DMS153 treated with DMSO at 0.1 percent for 48 hours (cell line): ENCODE results near the gene CEP290.
"Not testable (repeated sequence)": the region's sequence is repeated elsewhere in the genome, so short reads cannot be mapped to it uniquely, and the experiment has no call there.

ENCODE experiments used
- DNase-seq: peaks from one replicate; lab custom pipeline; 2025; ENCODE audit not compliant: unreplicated experiment; lab: John Stamatoyannopoulos, UW

Gene CEP290

GRCh38 chr12:88142610-88142991, 713 bp upstream of the CEP290 start:
- peak; percentile 17 for DNase-seq

DNA sequence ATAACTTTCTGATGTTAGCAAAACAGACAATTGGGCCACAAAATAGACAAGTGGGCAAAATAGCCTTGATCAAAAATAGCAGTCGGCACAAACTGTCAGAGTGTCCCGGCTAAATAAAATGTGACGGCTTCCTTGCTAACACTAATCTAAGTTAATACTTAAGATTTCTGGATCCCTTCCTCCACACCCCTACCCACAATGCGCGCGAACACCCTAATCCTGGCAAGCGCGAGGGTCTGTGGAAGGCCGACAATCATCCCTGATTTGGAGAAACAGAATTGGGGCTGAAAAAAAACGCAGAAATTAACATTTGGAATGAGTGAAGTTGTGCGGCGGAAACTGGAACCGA, 489 bp downstream of the CEP290 start:
- DNase-seq: no peak

DNA sequence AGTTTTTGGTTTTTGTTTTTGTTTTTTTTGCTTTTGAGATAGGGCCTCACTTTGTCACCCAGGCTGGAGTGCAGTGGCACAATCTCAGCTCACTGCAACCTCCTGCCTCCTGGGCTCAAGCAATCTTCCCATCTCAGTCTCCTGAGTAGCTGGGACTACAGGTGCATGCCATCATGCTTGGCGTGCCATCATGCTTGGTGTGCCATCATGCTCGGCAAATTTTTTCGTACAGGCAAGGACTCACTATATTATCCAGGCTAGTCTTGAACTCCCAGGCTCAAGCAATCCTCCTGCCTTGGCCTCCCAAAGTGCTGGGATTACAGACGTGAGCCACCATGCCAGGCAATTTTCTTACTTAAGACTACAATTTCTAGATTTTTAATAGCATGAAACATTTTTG, 2.2 kb downstream of the CEP290 start:
- DNase-seq: not testable (repeated sequence)

DNA sequence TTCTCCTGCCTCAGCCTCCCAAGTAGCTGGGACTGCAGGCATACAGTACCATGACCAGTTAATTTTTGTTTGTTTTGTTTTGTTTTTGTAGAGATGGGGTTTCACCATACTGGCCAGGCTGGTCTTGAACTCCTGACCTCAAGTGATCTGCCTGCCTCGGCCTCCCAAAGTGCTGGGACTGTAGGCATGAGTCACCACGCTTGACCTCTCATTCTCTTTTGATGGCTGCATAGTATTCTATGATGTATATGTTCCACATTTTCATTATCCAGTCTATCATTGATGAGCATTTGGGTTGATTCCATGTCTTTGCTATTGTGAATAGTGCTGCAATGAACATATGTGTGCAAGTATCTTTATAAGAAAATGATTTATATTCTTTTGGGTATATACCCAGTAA, 8.7 kb downstream of the CEP290 start:
- DNase-seq: not testable (repeated sequence)

- no peak for DNase-seq
These were observed 9.5 kb downstream of the CEP290 start for GRCh38 chr12:88132392-88132791.

DNA sequence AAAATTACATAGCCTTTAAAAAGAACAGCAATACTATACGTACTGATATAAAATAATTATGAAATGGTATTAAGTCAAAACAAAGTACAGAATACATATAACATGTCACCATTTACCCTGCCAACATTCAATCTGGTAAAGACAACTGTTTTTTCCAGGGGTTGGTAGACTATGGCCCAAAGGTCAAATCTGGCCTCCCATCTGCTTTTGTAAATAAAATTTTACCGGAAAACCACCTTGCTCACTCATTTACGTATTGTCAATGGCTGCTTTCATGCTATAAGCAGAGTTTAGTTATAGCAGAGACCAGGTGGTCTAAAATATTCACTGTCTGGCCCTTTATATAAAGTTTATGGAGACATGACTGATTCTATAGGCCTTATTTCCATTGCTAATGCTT, 14.0 kb downstream of the CEP290 start:
- no peak for DNase-seq

DNA sequence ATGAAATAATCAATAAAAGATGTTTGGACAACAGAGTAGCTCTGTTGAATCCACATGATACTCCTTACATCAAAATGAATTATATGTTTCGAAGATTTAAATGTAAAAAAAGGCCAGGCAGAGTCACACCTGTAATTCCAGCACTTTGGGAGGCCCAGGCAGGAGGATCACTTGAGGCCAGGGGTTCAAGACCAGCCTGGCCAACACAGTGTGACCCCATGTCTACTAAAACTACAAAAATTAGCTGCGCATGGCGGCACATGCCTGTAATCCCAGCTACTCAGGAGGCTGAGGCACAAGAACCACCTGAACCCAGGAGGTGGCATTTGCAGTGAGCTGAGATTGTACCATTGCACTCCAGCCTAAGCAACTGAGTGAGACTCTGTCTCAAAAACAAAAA, 14.8 kb downstream of the CEP290 start:
- no peak for DNase-seq

DNA sequence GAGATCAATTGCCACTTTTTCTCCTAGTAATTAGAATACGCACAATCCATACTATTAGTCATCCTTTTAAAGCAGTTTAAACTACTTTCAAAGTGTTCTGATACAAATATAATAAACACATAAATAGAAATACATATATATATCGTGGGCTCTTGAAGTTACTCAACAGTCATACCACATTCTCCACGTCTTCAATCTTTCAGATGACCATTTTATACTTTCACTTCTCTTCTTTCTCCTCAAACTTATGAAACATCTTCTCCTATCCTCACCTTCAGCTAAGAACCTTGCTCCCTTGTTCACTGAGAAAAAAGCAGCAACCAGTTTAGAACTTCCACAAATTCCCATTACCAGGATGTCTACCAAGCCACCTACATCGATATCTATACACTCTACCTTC, 19.2 kb downstream of the CEP290 start:
- no peak for DNase-seq

DNA sequence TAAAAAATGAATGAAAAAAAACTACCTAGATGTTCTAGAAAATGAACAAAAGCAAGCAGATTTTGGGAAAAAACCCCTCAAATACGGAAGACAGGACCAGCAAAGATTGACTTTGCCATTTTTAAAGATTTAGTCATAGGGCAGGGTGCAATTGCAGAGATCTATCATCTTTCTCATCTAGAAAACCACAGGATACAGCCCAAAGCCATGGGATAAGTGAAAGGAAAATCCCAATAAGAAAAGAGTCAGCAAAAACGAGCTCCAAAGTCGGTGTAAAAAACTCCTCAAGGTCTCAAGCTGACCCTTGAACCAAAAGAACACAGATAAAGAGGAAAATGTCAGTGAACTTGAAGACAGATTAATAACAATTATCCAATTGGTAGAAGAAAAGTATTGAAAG, 28.0 kb downstream of the CEP290 start:
- no peak for DNase-seq

DNA sequence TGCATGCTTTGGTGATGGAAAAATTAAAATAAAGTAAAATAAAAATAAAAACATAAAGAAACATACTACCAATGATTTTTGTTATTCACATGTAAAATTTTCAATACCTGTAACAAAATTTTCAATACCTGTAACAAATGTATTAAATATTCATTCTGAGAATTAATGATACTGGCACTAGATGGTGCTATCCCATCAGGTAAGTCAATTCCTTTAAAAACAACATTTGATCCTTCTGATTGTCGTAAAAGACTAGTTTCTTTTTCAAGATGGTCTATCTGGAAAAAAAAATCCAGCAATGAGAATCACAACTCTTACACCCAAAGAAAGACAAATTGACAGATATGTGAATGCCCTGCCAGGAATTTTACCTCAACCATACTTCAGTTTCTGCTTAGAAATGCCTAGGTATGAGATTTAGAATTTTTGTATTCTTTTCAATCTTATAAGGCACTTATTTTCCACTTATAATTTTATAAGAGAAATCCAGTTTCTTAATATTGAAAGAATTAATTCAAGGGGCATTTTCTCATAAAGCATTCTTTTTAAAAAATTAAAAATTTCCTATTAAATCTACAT, 30.7 kb downstream of the CEP290 start:
- peak; percentile 36 for DNase-seq

DNA sequence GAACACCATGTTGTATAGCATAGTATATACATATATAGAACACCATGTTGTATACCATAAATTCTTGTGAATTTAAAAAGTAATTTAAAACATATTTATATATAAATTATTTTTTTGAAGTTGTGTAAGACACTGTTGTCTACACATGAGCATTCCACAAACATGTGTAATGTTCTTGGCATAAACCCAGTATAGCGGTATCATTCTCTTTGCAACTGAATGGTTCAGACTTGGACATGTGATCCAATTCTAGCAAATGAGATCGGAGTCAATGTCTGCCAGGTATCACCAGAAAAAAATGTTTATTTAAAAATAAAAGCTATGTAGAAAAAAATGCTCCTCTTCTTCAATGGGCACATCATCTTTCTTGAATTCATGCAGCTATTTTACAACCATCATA, 33.9 kb downstream of the CEP290 start:
- no peak for DNase-seq

DNA sequence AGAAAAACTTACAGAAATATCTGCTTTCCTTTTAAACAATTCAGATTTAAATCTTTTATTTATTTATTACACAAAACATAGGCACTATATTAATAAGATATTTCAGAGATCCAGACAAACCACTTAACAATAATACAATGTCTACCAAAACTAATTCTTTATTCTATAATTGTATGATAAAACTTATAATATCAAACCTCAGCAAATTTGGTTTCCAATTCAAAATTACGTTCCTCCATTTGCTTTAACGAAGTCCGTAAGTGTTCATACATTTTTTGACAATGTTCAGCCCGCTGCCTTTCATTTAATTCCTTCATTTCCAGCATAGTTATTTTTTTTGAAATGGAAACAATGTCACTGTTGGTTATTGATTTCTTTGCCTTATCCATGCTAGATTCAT, 48.3 kb downstream of the CEP290 start:
- no peak for DNase-seq

DNA sequence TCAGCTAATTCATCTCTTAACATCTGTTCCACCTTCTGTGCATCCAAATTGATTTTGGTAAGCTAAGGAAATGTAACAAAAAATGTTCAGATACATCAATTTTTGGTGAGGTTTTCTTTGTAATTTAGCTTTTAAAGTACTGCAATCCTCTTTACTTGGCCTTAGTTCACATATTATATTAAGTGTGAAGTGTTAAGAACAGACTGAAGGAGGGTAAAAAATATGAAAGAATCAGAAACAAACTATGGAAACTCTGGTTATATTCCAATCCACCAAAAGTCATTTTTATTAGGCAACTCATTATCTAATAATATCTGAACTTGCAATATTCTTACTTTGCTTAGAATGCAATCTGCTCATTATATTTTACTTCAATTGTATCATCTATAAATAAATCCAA, 49.1 kb downstream of the CEP290 start:
- no peak for DNase-seq

- no peak for DNase-seq
These were observed 57.7 kb downstream of the CEP290 start for GRCh38 chr12:88084210-88084609.

DNA sequence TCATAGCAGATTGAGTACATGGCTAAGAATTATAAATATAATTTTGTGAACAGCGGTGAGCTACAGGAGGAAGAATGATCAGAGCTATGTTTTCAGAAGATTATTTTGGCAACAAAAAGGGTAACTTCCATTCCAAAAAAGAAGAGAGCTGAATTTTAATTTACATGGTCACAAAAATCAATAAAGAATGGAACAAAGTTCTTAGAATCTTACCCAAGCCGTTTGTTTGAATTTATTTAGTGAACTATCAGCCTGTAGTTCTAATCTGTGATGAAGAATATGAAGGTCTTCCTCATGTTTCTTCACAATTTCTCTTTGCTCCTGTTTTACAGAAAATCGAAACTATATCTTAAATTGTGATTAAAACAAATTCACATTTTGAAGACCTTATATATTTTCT, 58.3 kb downstream of the CEP290 start:
- DNase-seq: no peak

DNA sequence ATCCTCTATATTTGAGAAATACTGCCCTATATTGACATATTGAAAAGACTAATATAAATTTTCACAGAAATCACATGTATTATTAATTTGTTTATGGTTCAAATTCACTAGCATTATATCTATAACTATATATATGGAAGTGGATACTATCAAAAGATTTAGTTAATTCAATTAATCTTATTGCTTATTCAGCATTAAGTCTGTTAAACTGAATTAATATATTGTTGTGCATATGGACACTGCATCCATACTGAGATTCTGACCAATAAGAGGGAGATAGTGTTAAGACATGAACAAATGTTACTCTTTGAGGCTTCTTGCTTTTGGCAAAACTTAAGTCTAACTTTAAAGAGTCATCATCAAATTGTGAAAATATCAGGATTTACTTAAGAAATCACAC, 60.6 kb downstream of the CEP290 start:
- DNase-seq: no peak

DNA sequence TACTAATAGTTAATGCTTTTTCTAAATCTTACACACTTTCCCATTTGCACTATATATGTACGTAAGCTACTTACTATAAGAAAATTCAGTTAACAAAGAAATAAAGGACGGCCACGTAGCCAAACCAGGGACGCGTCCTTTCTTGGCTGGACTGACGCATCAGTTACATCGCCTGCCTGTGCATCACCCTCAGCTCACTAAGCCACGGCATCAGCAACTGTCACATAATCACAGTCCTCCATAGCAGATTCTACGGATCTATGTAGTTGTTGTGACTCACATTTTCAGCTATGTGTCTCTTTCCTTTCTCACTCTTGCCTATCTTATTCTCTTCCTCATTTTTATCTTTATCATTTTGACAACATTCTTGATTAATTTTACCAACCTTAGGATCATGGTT, 74.6 kb downstream of the CEP290 start:
- no peak for DNase-seq

- no peak for DNase-seq
These were observed 78.5 kb downstream of the CEP290 start for GRCh38 chr12:88063375-88063774.

GRCh38 chr12:88062474-88062873, 79.4 kb downstream of the CEP290 start:
- no peak for DNase-seq

DNA sequence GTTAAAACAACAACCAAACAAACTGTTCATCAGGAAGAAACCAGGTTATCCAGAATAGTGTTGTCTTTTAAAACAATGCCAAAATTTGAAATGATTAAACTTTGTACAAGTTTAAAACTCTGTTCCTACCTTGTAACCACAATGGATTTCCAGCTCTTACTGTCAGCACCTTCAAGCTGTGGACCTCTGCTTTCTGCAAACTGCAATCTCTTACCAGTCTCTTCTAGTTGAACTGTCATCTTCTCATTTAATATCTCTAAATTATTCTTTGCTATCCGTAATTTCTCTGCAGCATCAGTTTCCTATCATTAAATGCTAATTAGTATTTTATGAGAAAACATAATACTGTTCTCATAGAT, 83.2 kb downstream of the CEP290 start:
- no peak for DNase-seq

DNA sequence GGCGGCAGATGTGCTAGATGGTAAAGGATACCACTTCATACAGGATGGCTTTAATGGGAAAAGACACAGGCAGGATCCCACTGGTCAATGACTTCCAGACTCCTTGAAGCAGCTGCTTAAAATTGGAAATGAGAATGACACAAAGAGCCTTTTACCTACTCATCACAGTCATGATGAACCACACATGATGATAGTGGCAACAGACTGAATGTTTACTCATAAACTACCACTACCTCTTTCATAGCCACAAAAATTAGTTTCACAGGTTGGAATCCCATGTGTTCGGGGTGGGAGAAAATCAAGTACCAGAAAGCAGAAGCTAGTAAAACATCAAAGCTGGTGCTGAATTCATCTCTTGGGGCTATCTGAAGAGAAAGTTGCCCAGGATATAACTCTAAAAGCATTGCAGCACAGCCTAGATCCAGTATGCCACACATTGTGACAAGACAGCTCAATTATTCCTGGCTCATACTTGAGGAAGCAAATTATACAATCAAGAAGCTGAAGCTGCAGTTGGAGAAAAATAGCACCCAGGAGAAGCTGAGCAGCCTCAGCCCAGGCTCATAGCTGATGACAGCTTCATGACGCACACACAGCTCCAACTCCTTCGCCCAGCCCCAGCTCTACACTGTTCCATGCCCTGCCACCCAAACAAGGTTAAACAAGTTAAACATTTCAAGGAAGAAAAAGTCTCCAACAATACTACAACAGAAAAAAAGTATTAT, 83.7 kb downstream of the CEP290 start:
- DNase-seq: no peak

DNA sequence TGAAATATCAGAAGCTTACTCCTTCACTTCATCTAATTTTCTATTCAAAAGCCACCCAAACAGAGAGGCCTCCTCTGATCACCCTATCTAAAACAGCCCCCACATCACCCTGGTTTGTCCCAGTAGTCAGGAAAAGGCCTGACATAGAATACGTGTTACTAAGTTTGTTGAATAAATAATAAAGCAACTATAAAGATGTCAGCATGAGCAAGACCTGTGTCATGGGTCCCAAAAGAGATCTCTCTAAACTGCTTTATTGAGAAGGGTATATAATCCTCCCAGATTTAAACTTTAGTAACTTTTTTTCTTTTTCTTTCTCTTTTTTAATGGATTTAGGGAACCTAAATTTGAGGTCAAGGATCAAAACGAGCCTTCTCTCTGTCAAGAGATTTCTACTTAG, 85.3 kb downstream of the CEP290 start:
- DNase-seq: no peak

DNA sequence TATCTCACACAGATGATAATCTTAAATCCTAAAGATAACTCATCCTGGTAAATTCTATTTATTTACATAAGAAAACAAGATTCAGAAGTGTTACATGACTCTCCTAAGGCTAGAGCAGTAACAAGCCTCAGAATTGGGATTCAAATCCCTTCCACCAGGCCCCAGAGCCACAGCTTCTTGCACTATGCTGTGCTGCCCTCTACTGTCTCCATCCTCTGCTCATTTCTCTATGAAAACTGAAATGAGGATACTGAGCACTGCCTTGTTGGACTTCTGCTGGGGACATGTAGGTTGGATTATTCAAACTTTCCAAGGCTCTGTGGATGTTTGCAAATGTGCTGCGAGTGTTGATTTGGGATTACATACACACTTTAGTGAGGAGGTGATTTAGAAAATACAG, 89.2 kb downstream of the CEP290 start:
- peak; percentile 17 for DNase-seq
